GM19328 (cell line): Measurements from ENCODE around the gene OXCT1.
"Not testable (repeated sequence)": the region's sequence is repeated elsewhere in the genome, so short reads cannot be mapped to it uniquely, and the experiment has no call there.

Experiments used
- ATAC-seq: cut with Tn5 transposase; IDR thresholded peaks from one replicate; pipeline ENCODE4 v1.9.1; 2021; ENCODE audit warnings: mild to moderate bottlenecking, moderate library complexity; ENCODE audit not compliant: unreplicated experiment

The OXCT1 gene

DNA sequence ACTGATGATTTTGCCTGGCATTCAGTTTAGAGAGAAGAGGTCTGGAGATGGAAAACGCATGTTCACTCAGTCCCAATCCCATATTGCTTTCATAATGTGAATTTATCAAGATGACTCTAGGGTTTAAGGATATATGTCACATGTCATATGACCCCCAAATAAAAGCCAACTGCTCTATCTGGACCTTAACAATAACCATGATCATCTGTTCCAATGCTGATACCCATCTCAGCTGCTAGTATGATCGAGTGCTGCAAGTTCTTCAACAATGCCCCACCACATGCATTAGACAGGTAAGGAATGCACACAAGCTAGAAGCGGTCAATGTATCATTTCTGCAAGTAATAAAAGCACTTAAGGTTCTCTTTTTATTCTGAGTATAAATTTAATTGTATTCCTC is 91.8 kb downstream of the OXCT1 start:
- ATAC-seq = no peak

GRCh38 chr5:41776435-41776834 is 93.8 kb downstream of the OXCT1 start:
- ATAC-seq = no peak

DNA sequence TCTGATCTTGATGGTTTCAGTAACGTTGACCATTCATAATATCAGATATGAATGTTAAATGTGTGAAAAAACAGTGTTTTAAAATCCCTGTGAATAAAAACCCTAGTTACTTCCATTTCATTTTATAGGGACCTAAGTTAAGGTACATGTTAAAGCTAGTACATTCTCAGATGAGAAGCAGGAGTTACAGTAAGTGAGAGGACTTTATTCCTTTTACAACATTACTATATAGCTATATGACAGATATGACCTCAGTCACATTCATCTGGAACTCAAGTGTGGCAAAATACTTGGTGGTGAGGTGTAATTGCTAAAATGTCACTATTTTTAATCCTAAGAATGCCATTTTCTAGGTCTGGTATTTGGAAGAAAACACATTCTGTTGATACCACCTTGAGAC is 96.4 kb downstream of the OXCT1 start:
- no peak for ATAC-seq

DNA sequence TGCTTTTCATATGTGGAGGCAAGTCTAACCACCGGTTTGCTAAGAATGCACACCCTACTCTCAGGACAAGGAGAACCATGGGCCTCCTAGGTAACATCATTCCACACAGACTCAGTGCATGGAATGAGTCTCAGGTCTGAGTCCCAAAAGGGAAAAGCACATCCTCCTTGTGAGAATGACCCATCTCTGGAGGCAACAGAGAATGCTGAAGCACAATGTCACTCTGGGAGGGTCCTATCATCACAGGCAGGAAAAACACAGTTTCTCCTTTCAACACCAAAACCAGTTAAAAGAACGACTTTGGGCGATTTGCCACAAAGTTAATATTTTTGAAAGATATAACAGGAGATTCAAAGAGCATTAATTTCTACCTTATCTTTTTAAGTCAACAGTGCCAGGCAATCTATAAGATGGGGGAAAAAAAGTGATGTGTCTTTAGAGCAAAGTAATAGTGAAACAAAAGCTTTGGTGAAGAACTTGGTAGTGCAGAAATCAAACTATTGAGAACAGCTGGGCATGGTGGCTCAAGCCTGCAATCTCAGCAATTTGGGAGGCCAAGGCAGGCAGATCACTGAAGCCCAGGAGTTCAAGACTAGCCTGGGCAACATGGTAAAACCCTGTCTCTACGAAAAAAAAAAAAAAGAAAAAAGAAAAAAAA is 97.3 kb downstream of the OXCT1 start:
- no peak for ATAC-seq

DNA sequence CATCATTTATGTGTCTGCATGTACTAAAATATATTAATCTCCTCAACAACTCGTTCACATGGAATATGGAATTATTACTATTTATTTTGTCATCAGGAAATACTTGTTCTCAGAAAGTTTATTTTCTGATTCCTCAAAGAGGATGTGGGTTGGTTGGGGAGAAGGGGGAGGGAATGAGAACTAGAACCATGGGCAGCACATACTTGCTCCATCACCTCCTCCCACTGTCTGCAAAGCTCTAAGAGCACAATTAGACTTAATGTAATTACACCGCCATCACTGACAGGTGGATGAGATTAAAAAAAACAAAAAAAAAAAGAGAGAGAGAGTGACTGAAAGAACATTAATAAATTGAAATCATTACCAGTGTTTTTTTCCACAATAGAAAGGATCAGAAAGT is 98.2 kb downstream of the OXCT1 start:
- no peak for ATAC-seq

DNA sequence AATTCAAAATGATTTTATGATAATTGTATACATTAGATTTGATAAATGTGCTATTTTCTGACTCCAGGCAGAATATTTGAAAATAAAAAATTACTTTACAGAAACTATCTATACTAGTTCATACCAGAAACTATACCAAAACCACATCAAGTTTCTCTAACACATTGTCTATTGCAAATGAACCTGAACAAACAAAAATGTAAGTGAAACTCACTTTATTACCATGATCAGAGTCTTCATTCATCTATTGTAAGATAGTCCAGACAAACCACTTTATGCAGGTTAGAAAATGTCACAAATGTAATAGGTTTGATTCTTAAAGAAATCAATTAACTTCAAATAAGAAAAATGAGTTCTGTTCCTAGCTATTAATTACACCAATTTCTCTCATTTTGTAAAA is 99.4 kb downstream of the OXCT1 start:
- ATAC-seq = peak; percentile 79

GRCh38 chr5:41768692-41769091 is 101.5 kb downstream of the OXCT1 start:
- ATAC-seq = no peak

DNA sequence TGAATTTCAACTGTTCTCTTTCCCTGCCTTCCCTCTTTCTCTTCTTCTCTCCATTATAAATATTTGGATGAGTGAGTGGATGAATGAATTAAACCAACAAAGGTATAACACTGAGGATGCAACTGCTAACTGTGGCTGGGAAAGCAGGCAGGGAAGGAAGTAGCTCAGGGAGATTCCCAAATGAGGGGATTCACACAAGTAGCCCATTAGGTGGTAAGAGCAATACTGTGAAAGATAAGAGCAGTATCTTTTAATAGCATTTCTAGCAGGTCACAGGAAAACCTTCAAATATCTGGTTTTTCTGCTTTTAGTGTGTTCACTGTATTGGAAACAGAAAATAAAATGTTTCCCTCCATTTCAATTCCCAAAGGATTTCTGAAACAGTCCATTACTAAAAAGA is 105.6 kb downstream of the OXCT1 start:
- no peak for ATAC-seq

GRCh38 chr5:41763574-41763973 is 106.7 kb downstream of the OXCT1 start:
- no peak for ATAC-seq

DNA sequence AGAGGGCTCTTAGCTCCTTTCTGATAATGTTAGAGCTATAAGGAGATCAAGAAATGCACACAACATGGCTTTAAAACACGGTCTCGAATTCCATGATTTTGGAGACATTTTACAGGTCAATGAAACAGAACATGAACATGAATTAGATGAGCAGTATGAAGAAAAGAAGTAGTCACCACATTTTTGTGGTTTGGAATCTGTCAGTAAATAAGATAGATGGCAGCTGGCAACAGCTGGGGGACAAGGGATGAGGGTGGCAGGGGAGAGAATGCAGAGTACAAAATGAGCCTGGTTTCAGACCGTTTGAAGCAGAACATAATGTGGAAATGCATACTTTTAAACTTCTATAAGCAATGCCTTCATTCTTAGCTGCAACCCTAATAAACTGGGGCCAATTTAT is 107.1 kb downstream of the OXCT1 start:
- no peak for ATAC-seq

GRCh38 chr5:41762426-41762825 is 107.8 kb downstream of the OXCT1 start:
- no peak for ATAC-seq

GRCh38 chr5:41761663-41762062 is 108.6 kb downstream of the OXCT1 start:
- no peak for ATAC-seq

GRCh38 chr5:41755705-41756104 is 114.5 kb downstream of the OXCT1 start:
- ATAC-seq = no peak

DNA sequence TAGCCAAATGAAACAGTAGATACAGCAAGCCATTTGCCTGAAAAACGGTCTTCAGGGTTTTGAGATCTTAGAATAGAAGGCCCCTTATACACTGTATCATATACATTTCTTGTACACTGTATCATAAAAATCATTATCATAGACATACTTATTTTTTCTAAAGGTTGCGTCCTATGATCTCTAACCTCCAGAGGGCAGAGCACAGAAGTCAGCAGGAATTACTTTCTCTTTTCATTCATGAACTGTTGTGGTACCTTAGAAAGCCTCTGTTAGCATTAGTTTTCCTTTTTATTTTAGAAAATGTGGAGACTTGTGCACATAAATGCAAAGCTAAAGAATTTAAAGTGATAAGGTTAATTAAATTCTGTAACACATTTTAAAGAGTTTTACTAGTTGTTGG is 115.4 kb downstream of the OXCT1 start:
- no peak for ATAC-seq

- ATAC-seq = no peak
Measured at GRCh38 chr5:41751867-41752266, 118.4 kb downstream of the OXCT1 start.

DNA sequence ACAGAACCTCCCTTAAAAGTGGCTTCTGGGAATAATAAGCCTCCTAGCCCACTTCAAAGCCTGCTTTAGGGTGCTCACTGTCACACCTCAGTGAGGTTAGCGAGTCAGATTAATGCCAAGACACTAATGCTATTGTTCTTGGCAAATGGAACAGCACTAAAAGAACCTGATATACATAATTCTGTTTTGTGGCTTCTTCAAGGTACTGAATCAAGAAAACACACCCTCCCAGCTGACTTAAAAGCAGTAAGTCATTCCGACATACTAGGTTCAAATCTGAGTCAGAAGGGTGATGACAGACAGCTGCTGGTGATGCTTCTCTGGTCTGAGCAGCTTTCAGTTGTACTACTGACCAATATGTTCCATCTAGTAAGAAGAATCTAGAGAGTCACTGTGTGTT is 121.6 kb downstream of the OXCT1 start:
- ATAC-seq = peak; percentile 93

DNA sequence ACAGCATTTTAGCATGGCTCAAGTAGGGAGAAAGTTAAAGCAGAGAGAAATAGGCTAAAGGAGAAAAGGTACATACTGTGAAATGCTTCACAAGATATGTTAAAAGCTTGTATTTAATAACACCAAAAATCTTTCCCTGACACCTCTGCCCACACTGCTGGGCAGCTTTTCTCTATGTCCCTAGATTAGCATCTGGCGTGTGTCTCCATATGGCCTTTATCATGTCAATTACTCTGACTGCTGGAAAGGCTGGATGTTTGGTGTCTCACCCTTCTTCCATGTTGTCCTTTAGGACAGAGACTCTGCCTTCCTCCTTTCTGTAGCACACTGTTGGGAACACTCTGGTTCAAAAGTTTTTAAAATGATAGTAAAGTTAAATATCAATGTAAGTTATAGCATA is 122.5 kb downstream of the OXCT1 start:
- ATAC-seq = no peak

DNA sequence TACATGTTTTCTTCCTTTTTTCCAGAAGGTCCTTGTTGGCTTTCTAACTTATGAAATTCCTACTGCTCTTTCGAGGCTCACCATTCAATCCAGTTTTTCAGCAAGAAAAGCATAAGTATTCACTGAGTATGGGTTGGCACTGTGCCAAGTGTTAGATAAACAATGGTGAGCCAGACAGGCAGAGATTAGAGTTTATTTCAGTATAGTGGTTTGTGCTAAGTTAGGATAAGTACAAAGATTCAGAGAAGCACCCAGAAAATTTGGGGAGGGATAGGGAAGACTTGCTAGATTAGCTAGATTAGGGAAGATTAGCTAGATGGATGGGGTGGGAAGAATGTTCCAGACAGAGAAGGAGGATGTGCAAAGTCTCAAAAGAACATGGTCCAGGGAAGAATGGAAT is 122.9 kb downstream of the OXCT1 start:
- no peak for ATAC-seq

GRCh38 chr5:41742608-41743007 is 127.6 kb downstream of the OXCT1 start:
- not testable (repeated sequence) for ATAC-seq

DNA sequence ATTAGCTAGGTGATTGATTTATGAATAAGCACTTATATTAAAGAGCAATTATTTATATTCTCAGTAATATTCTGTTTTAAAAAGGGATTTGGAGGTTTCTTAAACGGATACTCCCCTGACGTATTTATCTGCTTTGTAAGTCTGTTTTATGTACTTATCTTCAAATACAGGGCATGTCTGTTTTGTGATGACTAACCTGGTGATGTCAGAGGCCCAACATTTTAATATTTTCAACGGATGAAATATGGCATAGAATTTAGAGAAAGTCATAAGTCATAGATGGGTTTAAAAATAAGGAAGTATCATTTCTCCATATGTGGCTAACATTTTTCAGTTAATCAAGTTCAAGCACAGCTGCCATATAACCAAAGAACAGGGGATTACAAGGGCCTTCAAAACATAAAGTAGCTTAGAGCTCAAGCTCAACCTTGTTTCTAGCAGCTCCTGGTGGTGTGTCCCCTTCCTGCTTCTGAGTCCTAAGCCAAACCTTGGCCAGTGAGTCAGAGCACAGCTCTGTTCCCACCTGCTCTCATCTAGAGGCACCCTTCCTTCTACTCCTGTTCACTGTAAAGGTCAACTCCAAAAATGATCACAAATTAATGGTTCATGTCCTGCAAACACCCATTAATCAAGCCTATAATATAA is 131.4 kb downstream of the OXCT1 start:
- ATAC-seq = no peak

DNA sequence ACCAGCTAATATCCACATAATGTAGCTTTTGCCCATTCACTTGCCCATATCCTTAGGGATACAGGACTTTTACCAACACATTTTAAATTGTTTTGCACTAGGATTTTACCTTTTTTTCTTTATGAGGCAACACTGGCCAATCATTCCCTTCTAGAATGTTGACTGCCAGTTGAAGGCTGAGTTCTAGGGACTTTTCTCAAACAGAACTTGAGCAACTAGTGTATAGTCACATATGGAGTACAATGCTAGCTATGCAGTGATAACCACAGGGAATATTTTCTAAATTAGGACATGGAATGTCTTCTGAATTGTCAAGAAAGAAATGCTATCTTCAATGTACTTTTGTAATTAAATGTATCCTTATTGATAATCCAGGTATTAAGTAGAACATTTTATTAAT is 133.6 kb downstream of the OXCT1 start:
- ATAC-seq = no peak

GRCh38 chr5:41735213-41735612 is 135.0 kb downstream of the OXCT1 start:
- ATAC-seq = peak; percentile 56

DNA sequence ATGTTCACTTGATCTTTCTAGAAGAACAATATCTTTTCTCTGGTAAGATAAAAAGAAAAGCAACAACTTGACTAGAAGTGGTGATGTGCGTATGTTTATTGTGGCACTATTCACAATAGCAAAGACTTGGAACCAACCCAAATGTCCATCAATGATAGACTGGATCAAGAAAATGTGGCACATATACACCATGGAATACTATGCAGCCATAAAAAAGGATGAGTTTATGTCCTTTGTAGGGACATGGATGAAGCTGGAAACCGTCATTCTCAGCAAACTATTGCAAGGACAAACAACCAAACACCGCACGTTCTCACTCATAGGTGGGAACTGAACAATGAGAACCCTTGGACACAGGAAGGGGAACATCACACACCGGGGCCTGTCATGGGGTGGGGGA is 140.8 kb downstream of the OXCT1 start:
- ATAC-seq = not testable (repeated sequence)
